Karpas-422 (cell line): ENCODE results near the gene LTA4H. TPM values are rescaled to one million over a fixed set of nuclear protein-coding genes. Genes with fewer than 3 reads are reported as not detected.

Experiments used
- DNase-seq: peaks from one replicate; pipeline ENCODE4 v3.0.0-alpha.2; 2015
- H2AFZ ChIP-seq: fragments of 200-600 bp; sonication (generic); 2 replicates; pipeline ENCODE4 v1.6.1; 2014; ENCODE audit warnings: antibody characterized with exemption, low read length, mixed read lengths
- H3K27ac ChIP-seq: fragments of 200-600 bp; sonication (generic); 2 replicates; pipeline ENCODE4 v1.5.1; 2014; ENCODE audit warnings: mild to moderate bottlenecking, low read length, moderate library complexity
- H3K27me3 ChIP-seq: fragments of 200-600 bp; sonication (generic); 2 replicates; pipeline ENCODE4 v1.6.1; 2014; ENCODE audit warnings: low read length, mixed read lengths
- H3K36me3 ChIP-seq: fragments of 200-600 bp; sonication (generic); 2 replicates; pipeline ENCODE4 v1.6.1; 2014; ENCODE audit warnings: low read length, mixed read lengths; ENCODE audit not compliant: insufficient read depth
- H3K4me1 ChIP-seq: fragments of 200-600 bp; sonication (generic); 2 replicates; pipeline ENCODE4 v1.6.1; 2014; ENCODE audit warnings: mild to moderate bottlenecking, low read length, mixed read lengths
- H3K4me2 ChIP-seq: fragments of 200-600 bp; sonication (generic); 2 replicates; pipeline ENCODE4 v1.6.1; 2014; ENCODE audit warnings: low read length, low read depth, mild to moderate bottlenecking; ENCODE audit not compliant: poor library complexity, severe bottlenecking
- H3K4me3 ChIP-seq: fragments of 200-600 bp; sonication (generic); 2 replicates; pipeline ENCODE4 v1.5.1; 2014; ENCODE audit warnings: mild to moderate bottlenecking, antibody characterized with exemption, low read length, mixed read lengths
- H3K79me2 ChIP-seq: fragments of 200-600 bp; sonication (generic); 2 replicates; pipeline ENCODE4 v1.6.1; 2014; ENCODE audit warnings: mild to moderate bottlenecking, low read length, mixed read lengths
- H3K9ac ChIP-seq: fragments of 200-600 bp; sonication (generic); 2 replicates; pipeline ENCODE4 v1.6.0; 2014; ENCODE audit warnings: low read length
- H3K9me2 ChIP-seq: fragments of 200-600 bp; sonication (generic), shearing (Covaris generic); replicated peaks from 2 replicates; pipeline ENCODE4 v1.6.0; 2014; ENCODE audit warnings: mild to moderate bottlenecking, low read length, moderate library complexity; ENCODE audit not compliant: insufficient read depth
- H3K9me3 ChIP-seq: fragments of 300-700, 200-600 bp; sonication (generic); 2 replicates; pipeline ENCODE4 v1.6.1; 2014; ENCODE audit warnings: low read length, mixed read lengths
- H4K20me1 ChIP-seq: fragments of 200-600 bp; sonication (generic); 2 replicates; pipeline ENCODE4 v1.6.1; 2014; ENCODE audit warnings: mild to moderate bottlenecking, antibody characterized with exemption, low read length, low read depth; ENCODE audit not compliant: insufficient read depth
- total RNA-seq: library from RNA; depleted of rRNA; stranded (reverse); fragments of >200 nt; shearing (Covaris generic); gene quantifications from 2 replicates; pipeline ENCODE4 v1.2.3, GENCODE V29; 2014; ENCODE audit warnings: low replicate concordance

The LTA4H gene
- total RNA-seq, 1 experiment from 2014 or later = 120 TPM

DNA sequence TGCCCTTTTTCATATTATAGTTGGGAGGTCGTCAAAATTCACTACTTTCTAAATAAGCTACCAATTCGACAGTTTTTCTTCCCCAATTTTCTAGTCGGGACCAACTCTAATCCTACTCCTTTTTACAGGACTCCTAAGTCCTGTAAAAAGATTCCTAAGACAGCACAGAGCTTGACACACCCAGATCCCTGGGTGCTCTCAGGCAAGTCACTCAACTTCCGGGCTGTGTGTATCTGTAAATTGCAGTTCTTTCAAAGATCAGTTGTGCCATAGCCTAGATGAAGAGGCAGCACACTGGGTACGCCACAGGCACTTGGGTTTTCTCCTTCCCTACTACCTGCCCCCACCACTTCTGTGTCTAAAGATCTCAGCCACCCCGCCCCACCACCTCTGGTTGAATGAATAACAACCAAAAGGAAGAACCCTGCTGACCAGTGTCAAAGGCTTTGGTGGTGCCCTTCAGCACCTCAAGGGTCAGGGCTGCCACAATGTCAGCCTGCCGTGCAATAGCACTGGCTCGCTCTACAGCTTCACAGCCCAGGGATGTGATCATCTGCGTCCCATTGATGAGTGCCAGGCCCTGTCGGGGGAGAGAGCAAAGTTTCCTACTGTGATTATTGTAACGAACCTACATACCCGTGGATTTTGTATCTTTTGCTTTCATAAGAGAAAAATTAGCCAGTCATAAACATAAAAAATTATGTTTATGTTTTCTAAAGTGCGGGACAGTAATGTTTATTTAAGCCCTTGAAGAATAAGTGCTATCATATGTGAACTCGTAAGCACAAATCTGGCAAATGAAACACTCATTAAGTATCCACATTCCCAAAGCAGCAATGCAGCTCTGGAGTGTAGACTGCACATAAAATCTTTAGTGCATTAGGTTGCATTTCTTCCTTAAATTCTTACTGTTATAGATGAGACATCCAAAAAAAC, 48.5 kb downstream of the LTA4H start:
- Histone ChIP-seq H2AFZ (no peak overlapping the region), H3K9me2 (no peaks in the 10 kb centered on the region), H3K4me2 (no peak overlapping the region), H3K79me2 (no peaks in the 10 kb centered on the region), H3K4me3 (no peak overlapping the region), H4K20me1 (no peaks in the 10 kb centered on the region), H3K9ac (no peak overlapping the region), H3K27ac (no peak overlapping the region), H3K9me3 (no peaks in the 10 kb centered on the region), H3K27me3 (no peaks in the 10 kb centered on the region), H3K36me3 (no peaks in the 10 kb centered on the region), H3K4me1 (no peaks in the 10 kb centered on the region)
- no peak for DNase-seq

DNA sequence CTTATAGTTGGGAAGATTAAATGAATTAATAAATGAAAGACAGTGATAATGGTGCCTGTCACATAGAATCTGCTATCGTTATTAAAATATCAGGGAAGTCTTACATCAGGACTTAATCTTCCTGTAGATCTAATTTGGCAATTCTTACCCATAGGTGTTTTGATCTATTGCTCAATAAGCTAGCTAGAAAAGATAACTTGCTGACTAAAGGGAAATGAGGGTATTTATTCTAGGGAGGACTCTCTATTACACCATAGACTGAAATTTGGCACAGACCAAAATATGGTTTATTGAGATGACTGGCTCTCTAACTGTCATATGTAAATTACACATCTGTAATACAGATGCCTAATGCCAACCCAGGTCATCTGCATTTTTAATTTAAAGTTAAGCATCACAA, 50.7 kb downstream of the LTA4H start:
- H3K4me1 ChIP-seq = no peaks in the 10 kb centered on the region
- no peak overlapping the region for H2AFZ ChIP-seq
- no peak overlapping the region for H3K27ac ChIP-seq
- H3K4me2 ChIP-seq = no peak overlapping the region
- DNase-seq = no peak
- no peaks in the 10 kb centered on the region for H3K9me3 ChIP-seq
- H3K36me3 ChIP-seq = no peaks in the 10 kb centered on the region
- no peak overlapping the region for H3K4me3 ChIP-seq
- no peak overlapping the region for H3K9ac ChIP-seq
- H3K79me2 ChIP-seq = no peaks in the 10 kb centered on the region
- H4K20me1 ChIP-seq = no peaks in the 10 kb centered on the region
- no peaks in the 10 kb centered on the region for H3K9me2 ChIP-seq
- no peaks in the 10 kb centered on the region for H3K27me3 ChIP-seq

DNA sequence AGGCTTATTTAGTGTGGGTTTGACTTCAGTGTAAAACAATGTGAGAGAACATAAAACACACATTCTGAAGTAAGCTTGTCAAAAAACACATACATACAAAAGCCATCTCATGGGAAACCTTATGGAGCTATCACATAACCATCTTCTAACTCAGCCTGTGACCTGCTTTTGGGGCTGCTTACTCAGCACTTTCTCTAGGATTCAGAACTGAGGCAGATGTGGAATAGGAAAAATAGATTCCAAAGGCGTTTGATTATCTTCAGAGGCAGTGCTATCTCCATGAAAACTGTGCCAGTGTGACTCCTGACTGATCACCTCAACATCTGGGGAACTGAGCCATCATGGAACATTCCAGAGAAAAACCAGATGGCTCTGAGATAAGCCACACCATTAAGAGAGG, 52.8 kb downstream of the LTA4H start:
- Histone ChIP-seq H3K27ac (no peak overlapping the region), H3K4me1 (no peaks in the 10 kb centered on the region), H3K9me2 (no peaks in the 10 kb centered on the region), H3K9ac (no peak overlapping the region), H2AFZ (no peak overlapping the region), H4K20me1 (no peaks in the 10 kb centered on the region), H3K27me3 (no peaks in the 10 kb centered on the region), H3K4me3 (no peak overlapping the region), H3K79me2 (no peaks in the 10 kb centered on the region), H3K4me2 (no peak overlapping the region), H3K9me3 (no peaks in the 10 kb centered on the region), H3K36me3 (no peaks in the 10 kb centered on the region)
- no peak for DNase-seq

DNA sequence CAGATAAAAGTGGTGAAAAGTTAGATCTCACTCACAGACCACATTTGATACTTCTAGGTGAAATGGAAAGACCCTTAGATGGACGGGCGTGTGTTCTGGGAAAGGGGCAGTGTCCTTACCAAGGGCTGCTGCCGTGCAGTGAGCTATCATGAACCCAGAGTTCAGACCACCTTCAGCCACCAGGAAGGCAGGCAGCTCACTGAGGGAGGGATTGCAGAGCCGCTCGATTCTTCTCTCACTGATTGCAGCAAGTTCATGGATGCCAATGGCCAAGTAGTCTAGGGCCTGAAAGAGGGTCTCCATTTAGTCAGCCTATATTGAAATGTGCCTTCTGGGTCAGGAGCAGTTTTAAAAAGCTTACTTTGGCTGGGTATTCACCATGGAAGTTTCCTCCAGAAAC, 55.0 kb downstream of the LTA4H start:
- Histone ChIP-seq H3K27me3 (no peaks in the 10 kb centered on the region), H3K4me1 (no peaks in the 10 kb centered on the region), H3K9me2 (no peaks in the 10 kb centered on the region), H3K4me2 (no peak overlapping the region), H3K9ac (no peak overlapping the region), H3K4me3 (no peak overlapping the region), H2AFZ (no peak overlapping the region), H3K27ac (no peak overlapping the region), H3K79me2 (no peaks in the 10 kb centered on the region), H3K36me3 (no peaks in the 10 kb centered on the region), H3K9me3 (no peaks in the 10 kb centered on the region), H4K20me1 (no peaks in the 10 kb centered on the region)
- no peak for DNase-seq

DNA sequence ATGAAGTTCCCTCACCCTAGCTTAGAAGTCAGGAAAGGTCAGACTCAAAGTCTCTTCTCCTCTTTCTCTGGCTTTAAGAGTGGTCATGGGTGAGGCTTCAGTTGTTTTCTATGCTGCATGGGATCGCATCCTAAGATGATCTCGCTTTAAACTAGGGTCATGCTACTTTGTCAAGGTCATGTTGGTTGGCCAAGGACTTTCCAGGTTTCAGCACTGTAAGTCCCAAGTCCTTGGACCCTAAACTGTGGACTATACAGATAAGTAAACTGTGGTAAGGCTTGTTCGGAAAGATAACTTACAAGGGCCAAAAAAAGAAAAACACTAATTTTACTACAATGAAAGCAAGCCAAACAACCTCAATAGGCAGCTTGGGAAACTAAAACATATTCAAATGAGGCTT, 56.6 kb downstream of the LTA4H start:
- Histone ChIP-seq H3K27me3 (no peaks in the 10 kb centered on the region), H4K20me1 (no peaks in the 10 kb centered on the region), H3K9me2 (no peaks in the 10 kb centered on the region), H3K36me3 (no peaks in the 10 kb centered on the region), H3K4me1 (no peaks in the 10 kb centered on the region), H3K9ac (no peak overlapping the region), H3K9me3 (no peaks in the 10 kb centered on the region), H3K4me3 (no peak overlapping the region), H2AFZ (no peak overlapping the region), H3K27ac (no peak overlapping the region), H3K79me2 (no peaks in the 10 kb centered on the region), H3K4me2 (no peak overlapping the region)
- no peak for DNase-seq

DNA sequence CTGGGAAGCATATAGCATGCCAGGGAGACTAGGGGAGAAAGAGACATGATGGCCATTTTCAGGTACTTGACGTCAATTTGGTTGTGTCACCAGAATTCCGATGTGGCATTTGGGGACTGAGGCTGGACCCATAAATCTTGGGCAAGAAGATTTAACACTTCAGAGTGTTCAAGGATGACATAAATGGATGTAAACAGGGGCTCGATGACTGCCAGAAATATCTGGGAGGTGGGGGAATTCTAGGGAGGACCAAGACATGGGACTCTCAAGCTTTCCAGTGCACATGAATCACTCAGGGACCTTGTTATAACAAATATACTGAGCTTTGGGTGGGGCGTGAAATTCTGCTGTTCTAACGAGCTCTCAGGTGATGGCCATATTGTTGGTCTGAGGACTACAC, 57.0 kb downstream of the LTA4H start:
- no peaks in the 10 kb centered on the region for H3K4me1 ChIP-seq
- no peak overlapping the region for H3K4me2 ChIP-seq
- DNase-seq = no peak
- no peaks in the 10 kb centered on the region for H4K20me1 ChIP-seq
- H3K79me2 ChIP-seq = no peaks in the 10 kb centered on the region
- no peak overlapping the region for H3K4me3 ChIP-seq
- no peak overlapping the region for H2AFZ ChIP-seq
- no peaks in the 10 kb centered on the region for H3K36me3 ChIP-seq
- H3K9me2 ChIP-seq = no peaks in the 10 kb centered on the region
- no peaks in the 10 kb centered on the region for H3K9me3 ChIP-seq
- H3K27me3 ChIP-seq = no peaks in the 10 kb centered on the region
- H3K27ac ChIP-seq = no peak overlapping the region
- no peak overlapping the region for H3K9ac ChIP-seq

DNA sequence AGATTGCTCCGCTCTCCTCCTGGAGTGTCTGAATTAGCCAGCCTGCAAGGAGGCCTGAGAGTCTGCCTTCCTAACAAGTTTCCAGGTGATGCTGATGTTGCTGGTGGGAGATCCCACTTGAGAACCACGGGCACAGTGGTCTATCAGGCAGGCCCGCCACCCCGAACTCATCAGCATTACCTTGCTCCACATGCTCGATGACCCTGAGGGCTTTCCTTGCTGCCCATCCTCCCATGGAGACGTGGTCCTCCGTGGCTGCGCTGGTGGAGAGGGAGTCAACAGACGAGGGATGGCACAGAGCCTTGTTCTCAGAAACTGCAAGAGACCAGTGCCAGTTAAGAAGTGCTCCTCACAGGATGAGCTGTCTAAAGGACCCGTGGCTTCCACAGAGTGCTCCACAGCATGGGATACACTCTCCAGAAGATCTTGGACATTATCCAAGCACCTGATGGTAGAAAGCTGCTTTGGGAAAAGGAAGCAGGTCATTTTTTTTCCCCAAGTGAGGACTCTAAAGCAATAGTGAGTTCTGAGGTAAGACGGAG, 57.6 kb downstream of the LTA4H start:
- H2AFZ ChIP-seq = no peak overlapping the region
- no peak overlapping the region for H3K9ac ChIP-seq
- no peak overlapping the region for H3K4me3 ChIP-seq
- no peaks in the 10 kb centered on the region for H3K27me3 ChIP-seq
- no peaks in the 10 kb centered on the region for H3K9me3 ChIP-seq
- no peaks in the 10 kb centered on the region for H4K20me1 ChIP-seq
- H3K9me2 ChIP-seq = no peaks in the 10 kb centered on the region
- no peaks in the 10 kb centered on the region for H3K79me2 ChIP-seq
- H3K27ac ChIP-seq = no peak overlapping the region
- H3K4me1 ChIP-seq = no peaks in the 10 kb centered on the region
- no peak overlapping the region for H3K4me2 ChIP-seq
- no peak for DNase-seq
- no peaks in the 10 kb centered on the region for H3K36me3 ChIP-seq

DNA sequence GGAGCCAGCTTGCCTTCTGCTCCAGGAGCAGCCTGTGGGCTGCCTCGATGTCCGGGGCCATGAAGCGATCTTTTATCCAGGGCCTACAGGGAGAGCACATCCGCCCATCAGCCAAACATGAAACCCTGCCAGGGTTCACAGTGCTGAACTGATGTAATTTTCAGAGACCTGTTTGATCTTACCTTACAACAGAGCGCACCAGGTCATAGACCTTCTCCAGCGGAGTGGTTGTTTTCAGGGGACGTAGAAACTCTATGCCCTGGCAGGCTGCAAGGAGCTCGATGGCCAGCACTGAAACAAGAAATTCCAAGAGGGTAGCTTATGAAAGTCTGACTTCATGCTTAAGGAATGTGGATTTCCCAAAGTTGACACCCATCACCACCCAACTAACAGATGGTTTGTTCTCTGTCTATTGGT, 59.0 kb downstream of the LTA4H start:
- no peak for DNase-seq
- Histone ChIP-seq H3K4me2 (no peak overlapping the region), H3K36me3 (no peaks in the 10 kb centered on the region), H3K27me3 (no peaks in the 10 kb centered on the region), H3K9me2 (no peaks in the 10 kb centered on the region), H3K9ac (no peak overlapping the region), H3K79me2 (no peaks in the 10 kb centered on the region), H3K4me3 (no peak overlapping the region), H3K27ac (no peak overlapping the region), H3K4me1 (no peaks in the 10 kb centered on the region), H3K9me3 (no peaks in the 10 kb centered on the region), H4K20me1 (no peaks in the 10 kb centered on the region), H2AFZ (no peak overlapping the region)
